ENCODE data around the gene COL4A1.

Gene COL4A1

GRCh38 chr13:110187641-110188161, 119.3 kb downstream of the COL4A1 start:
- DNase-seq, result no peak

- DNase-seq, result no peak
These were observed 120.6 kb downstream of the COL4A1 start for GRCh38 chr13:110186231-110186855.

GRCh38 chr13:110185696-110186095, 121.3 kb downstream of the COL4A1 start:
- DNase-seq, result no peak

- DNase-seq, result no peak
These were observed 123.0 kb downstream of the COL4A1 start for GRCh38 chr13:110183910-110184309.

- no peak for DNase-seq
These were observed 124.5 kb downstream of the COL4A1 start for GRCh38 chr13:110182461-110182860.

- no peak for DNase-seq
These were observed 125.0 kb downstream of the COL4A1 start for GRCh38 chr13:110182003-110182402.

GRCh38 chr13:110179857-110180147, 127.2 kb downstream of the COL4A1 start:
- no peak for DNase-seq

- no peak for DNase-seq
These were observed 127.7 kb downstream of the COL4A1 start for GRCh38 chr13:110179116-110179856.

- DNase-seq, result no peak
These were observed 129.2 kb downstream of the COL4A1 start for GRCh38 chr13:110177790-110178189.

GRCh38 chr13:110176431-110176830, 130.5 kb downstream of the COL4A1 start:
- no peak for DNase-seq

- DNase-seq, result no peak
These were observed 133.6 kb downstream of the COL4A1 start for GRCh38 chr13:110173247-110173818.

GRCh38 chr13:110170882-110171281, 136.1 kb downstream of the COL4A1 start:
- DNase-seq, result no peak

GRCh38 chr13:110170020-110170790, 136.8 kb downstream of the COL4A1 start:
- DNase-seq, result no peak

- DNase-seq, result no peak
These were observed 137.7 kb downstream of the COL4A1 start for GRCh38 chr13:110168999-110169933.

- DNase-seq, result no peak
These were observed 140.4 kb downstream of the COL4A1 start for GRCh38 chr13:110166598-110166997.

- no peak for DNase-seq
These were observed 142.3 kb downstream of the COL4A1 start for GRCh38 chr13:110164706-110165105.

GRCh38 chr13:110162866-110163658, 143.9 kb downstream of the COL4A1 start:
- no peak for DNase-seq

- DNase-seq, result no peak
These were observed 144.9 kb downstream of the COL4A1 start for GRCh38 chr13:110162053-110162452.

GRCh38 chr13:110161112-110161882, 145.7 kb downstream of the COL4A1 start:
- DNase-seq, result no peak

- peak in 2 of 14 donors; percentile 11 to 53 for DNase-seq
These were observed 148.7 kb downstream of the COL4A1 start for GRCh38 chr13:110158226-110158625.
